Stomach (tissue), 9 donors: Measurements from ENCODE around the gene SOX11. TPM values are rescaled to one million over a fixed set of nuclear protein-coding genes. Genes with fewer than 3 reads are reported as not detected.

Source experiments
- DNase-seq, 2 donors: peaks; one replicate each; pipeline versions ENCODE4 v3.0.0 to v3.0.0-alpha.2; 2013 to 2019
- H3K27ac ChIP-seq, 5 donors: fragments of 200-600 bp in 4 of 5; sonication (generic) in 4 of 5; one replicate each; pipeline ENCODE4 v1.5.1; 2013 to 2019; ENCODE audit warnings: mild to moderate bottlenecking in 1 of 5, moderate library complexity in 1 of 5
- H3K27me3 ChIP-seq, 3 donors: fragments of 200-600 bp; sonication (generic); one replicate each; pipeline ENCODE4 v1.5.1; 2017 to 2019; ENCODE audit warnings: mixed run types in 1 of 3
- H3K36me3 ChIP-seq, 4 donors: fragments of 200-600 bp; sonication (generic); 1 replicate in 3 of 4; 2 replicates in 1 of 4; pipeline ENCODE4 v1.5.1; 2016 to 2019
- H3K4me1 ChIP-seq, 4 donors: fragments of 200-600 bp; sonication (generic); one replicate each; pipeline ENCODE4 v1.5.1; 2016 to 2019
- H3K4me3 ChIP-seq, 4 donors: fragments of 200-600 bp; sonication (generic) in 3 of 4; one replicate each; pipeline ENCODE4 v1.5.1; 2016 to 2019; ENCODE audit warnings: mild to moderate bottlenecking in 1 of 4
- H3K9me3 ChIP-seq, 4 donors: fragments of 200-600 bp; sonication (generic); one replicate each; pipeline ENCODE4 v1.5.1; 2016 to 2019
- CTCF ChIP-seq, 7 experiments: fragments of 450-650 bp in 4 of 7; fragments of 200-600 bp in 3 of 7; sonication (generic) in 3 of 7; IDR thresholded peaks; one replicate each; pipeline ENCODE4 v1.5.1; 2016 to 2019; ENCODE audit warnings: antibody characterized with exemption in 7 of 7, control low read depth in 2 of 7, mild to moderate bottlenecking in 1 of 7
- EP300 ChIP-seq: sonication (generic); formaldehyde crosslinking; IDR thresholded peaks from one replicate; pipeline ENCODE4 v1.6.1; 2017; ENCODE audit warnings: antibody characterized with exemption
- POLR2A ChIP-seq, 4 donors: fragments of 450-650 bp; IDR thresholded peaks; one replicate each; pipeline ENCODE4 v1.6.1; 2016; ENCODE audit warnings: antibody characterized with exemption in 4 of 4, control low read depth in 2 of 4, mild to moderate bottlenecking in 1 of 4, moderate library complexity in 1 of 4
- POLR2AphosphoS5 ChIP-seq, 3 donors: sonication (generic); formaldehyde crosslinking; IDR thresholded peaks; one replicate each; pipeline ENCODE4 v1.6.1; 2016; ENCODE audit warnings: antibody characterized with exemption in 3 of 3
- WGBS, 5 donors: extraction: QIAGEN DNeasy Blood & Tissue Kit in 3 of 5; methylation state at CpG; one replicate each; pipeline versions ENCODE4 v1.1.5 to v1.1.7; 2013 to 2018; 5-methylcytosine and 5-hydroxymethylcytosine counted together
- intact Hi-C: fragments of 100-400 bp; cut with DNase I; formaldehyde crosslinking; loops from one replicate; pipeline ENCODE4 v1.15.1; 2023; ENCODE audit warnings: low total_unique reads
- polyA plus RNA-seq, 3 donors: library from polyadenylated mRNA; stranded (reverse); fragments of 200-250 nt; gene quantifications; one replicate each; pipeline ENCODE4 v1.2.3, GENCODE V29; 2013
- total RNA-seq, 5 donors: library from RNA; depleted of rRNA; stranded (reverse); fragments of >200 nt; gene quantifications; one replicate each; pipeline versions ENCODE4 v1.1.0 to v1.2.3, GENCODE V29; 2014 to 2016
- donor health status: healthy with polysubstance abuse.
- donor health status: Bipolar disorder and iron deficiency.
- donor health status: healthy.

The SOX11 gene
- total and polyA plus RNA-seq, 8 donors = 0.06 to 3.7 (median 0.11) TPM; not detected in 4

GRCh38 chr2:5668682-5669250, 23.4 kb upstream of the SOX11 start:
- no peak overlapping the region for H3K4me3 ChIP-seq
- no peak for DNase-seq
- peaks cover 0 to 33% (median 14%) of the 10 kb centered on the region in 3 donors for H3K27me3 ChIP-seq
- no peak for TF ChIP-seq POLR2AphosphoS5 (IDR thresholded peaks at IDR 0.05)
- TF ChIP-seq CTCF (IDR thresholded peaks at IDR 0.05) = no peak
- TF ChIP-seq EP300 = no peak
- no peak for TF ChIP-seq POLR2A (IDR thresholded peaks at IDR 0.05)
- H3K27ac ChIP-seq = no peak overlapping the region
- H3K4me1 ChIP-seq = peaks cover 0 to 10% (median 8%) of the 10 kb centered on the region in 4 donors
- WGBS, 5 donors = 85 to 89% (median 86%) methylated on average over 8 of the region's 8 CpGs
- H3K9me3 ChIP-seq = no peaks in the 10 kb centered on the region
- H3K36me3 ChIP-seq = no peaks in the 10 kb centered on the region
- intact Hi-C loops = no loop called here

GRCh38 chr2:5672749-5673144, 19.4 kb upstream of the SOX11 start:
- no peak for TF ChIP-seq EP300
- no peak for TF ChIP-seq POLR2AphosphoS5 (IDR thresholded peaks at IDR 0.05)
- TF ChIP-seq POLR2A (IDR thresholded peaks at IDR 0.05) = no peak
- TF ChIP-seq CTCF (IDR thresholded peaks at IDR 0.05) = no peak
- DNase-seq = no peak
- intact Hi-C loops = no loop called here
- Histone ChIP-seq H3K27ac (no peak overlapping the region), H3K4me3 (no peak overlapping the region), H3K36me3 (no peaks in the 10 kb centered on the region), H3K4me1 (peaks cover 0 to 13% (median 9%) of the 10 kb centered on the region in 4 donors), H3K27me3 (peaks cover 0 to 48% (median 15%) of the 10 kb centered on the region in 3 donors), H3K9me3 (no peaks in the 10 kb centered on the region)
- WGBS, 5 donors = 70 to 76% (median 74%) methylated on average over 15 of the region's 15 CpGs

- H3K4me3 ChIP-seq = peak overlapping the region in 2 of 4 donors; percentile 11 to 37
- peak in 1 of 2 donors; percentile 61 for DNase-seq
- 6 to 13% (median 9%) methylated on average over 30 to 58 of the region's 58 CpGs for WGBS, 5 donors
These were observed 18.8 kb upstream of the SOX11 start for GRCh38 chr2:5673145-5674025.

More at GRCh38 chr2:5673145-5674025, 18.8 kb upstream of the SOX11 start:
- Histone ChIP-seq H3K4me1 (peaks cover 0 to 13% (median 9%) of the 10 kb centered on the region in 4 donors), H3K9me3 (no peaks in the 10 kb centered on the region), H3K27me3 (peaks cover 0 to 50% (median 15%) of the 10 kb centered on the region in 3 donors), H3K36me3 (no peaks in the 10 kb centered on the region), H3K27ac (no peak overlapping the region)
- intact Hi-C loops = no loop called here
- no peak for TF ChIP-seq POLR2A (IDR thresholded peaks at IDR 0.05)
- TF ChIP-seq EP300 = no peak
- no peak for TF ChIP-seq POLR2AphosphoS5 (IDR thresholded peaks at IDR 0.05)
- no peak for TF ChIP-seq CTCF (IDR thresholded peaks at IDR 0.05)
